Stimulated activated CD4-positive, alpha-beta T cell treated with anti-CD3 and anti-CD28 coated beads, Interleukin-4, amount 100 ng/mL, for 48 hours (primary cell): ENCODE results near the gene TBX3.
A peak's percentile ranks its signal among the peaks of the same experiment; 100 is the strongest.

Source experiments
- DNase-seq, 2 donors: peaks; one replicate each; pipeline ENCODE4 v3.0.0-alpha.2; 2020; ENCODE audit warnings: low read depth in 2 of 2

Gene TBX3

GRCh38 chr12:114627393-114627792 lies 56.6 kb downstream of the TBX3 start:
- DNase-seq, result no peak

- DNase-seq, result peak; percentile 28 to 32
These were observed 58.6 kb downstream of the TBX3 start for GRCh38 chr12:114625294-114625851.

DNA sequence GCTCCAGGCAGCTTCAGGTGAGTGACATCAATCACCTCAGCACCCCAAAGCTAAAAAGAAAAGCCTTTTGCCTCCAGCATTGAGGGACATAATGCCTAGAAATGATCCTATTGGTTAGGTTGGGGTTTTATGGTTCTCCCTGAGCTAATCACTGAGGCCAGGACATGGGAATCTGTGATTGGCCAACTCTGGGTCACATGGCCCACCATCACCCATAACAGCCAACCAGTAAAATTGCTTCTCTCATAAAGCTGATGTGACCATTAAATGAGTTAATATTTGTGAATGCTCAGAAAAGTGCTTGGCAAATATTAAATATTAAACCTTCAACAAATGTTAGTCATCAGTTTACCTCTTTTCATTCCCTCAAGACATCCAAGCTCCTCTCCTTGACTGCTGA lies 60.2 kb downstream of the TBX3 start:
- DNase-seq, result no peak
